GM10248 (cell line): ENCODE measurements around the gene RNF144A.

ENCODE experiments used
- CTCF ChIA-PET: fragments of 300-600 bp; sonication (Branson Sonifier 250); formaldehyde crosslinking; extraction: SDS; loops from one replicate; lab custom pipeline; 2021; ENCODE audit warnings: antibody characterized with exemption; lab: Yijun Ruan, JAX
- POLR2A ChIA-PET: fragments of 350-650 bp; sonication (Branson Sonifier 250); formaldehyde crosslinking; extraction: SDS; loops from one replicate; lab custom pipeline; 2020; ENCODE audit warnings: antibody characterized with exemption; lab: Yijun Ruan, JAX
- DNase-seq: peaks from one replicate; pipeline ENCODE4 v3.0.0; 2012; ENCODE audit errors: extremely low spot score
- TF ChIP-seq, protein P1 (sequence below): IDR thresholded peaks from 2 replicates; pipeline ENCODE4 v1.5.1; 2012; ENCODE audit warnings: mild to moderate bottlenecking, low read depth; ENCODE audit errors: extremely low read depth, missing control alignments, control extremely low read depth

The RNF144A gene

GRCh38 chr2:7027411-7027810 is 110.2 kb downstream of the RNF144A start:
- ChIA-PET CTCF (interaction anchor here (1.9 to 16.0 kb wide), 2 partner anchors 13 to 15 kb away, joined by 6 to 138 read pairs; no protein-coding TSS in a partner anchor), POLR2A (no interaction called here)
- TF ChIP-seq, protein P1, sequence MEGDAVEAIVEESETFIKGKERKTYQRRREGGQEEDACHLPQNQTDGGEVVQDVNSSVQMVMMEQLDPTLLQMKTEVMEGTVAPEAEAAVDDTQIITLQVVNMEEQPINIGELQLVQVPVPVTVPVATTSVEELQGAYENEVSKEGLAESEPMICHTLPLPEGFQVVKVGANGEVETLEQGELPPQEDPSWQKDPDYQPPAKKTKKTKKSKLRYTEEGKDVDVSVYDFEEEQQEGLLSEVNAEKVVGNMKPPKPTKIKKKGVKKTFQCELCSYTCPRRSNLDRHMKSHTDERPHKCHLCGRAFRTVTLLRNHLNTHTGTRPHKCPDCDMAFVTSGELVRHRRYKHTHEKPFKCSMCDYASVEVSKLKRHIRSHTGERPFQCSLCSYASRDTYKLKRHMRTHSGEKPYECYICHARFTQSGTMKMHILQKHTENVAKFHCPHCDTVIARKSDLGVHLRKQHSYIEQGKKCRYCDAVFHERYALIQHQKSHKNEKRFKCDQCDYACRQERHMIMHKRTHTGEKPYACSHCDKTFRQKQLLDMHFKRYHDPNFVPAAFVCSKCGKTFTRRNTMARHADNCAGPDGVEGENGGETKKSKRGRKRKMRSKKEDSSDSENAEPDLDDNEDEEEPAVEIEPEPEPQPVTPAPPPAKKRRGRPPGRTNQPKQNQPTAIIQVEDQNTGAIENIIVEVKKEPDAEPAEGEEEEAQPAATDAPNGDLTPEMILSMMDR: no peak
- no peak for DNase-seq

DNA sequence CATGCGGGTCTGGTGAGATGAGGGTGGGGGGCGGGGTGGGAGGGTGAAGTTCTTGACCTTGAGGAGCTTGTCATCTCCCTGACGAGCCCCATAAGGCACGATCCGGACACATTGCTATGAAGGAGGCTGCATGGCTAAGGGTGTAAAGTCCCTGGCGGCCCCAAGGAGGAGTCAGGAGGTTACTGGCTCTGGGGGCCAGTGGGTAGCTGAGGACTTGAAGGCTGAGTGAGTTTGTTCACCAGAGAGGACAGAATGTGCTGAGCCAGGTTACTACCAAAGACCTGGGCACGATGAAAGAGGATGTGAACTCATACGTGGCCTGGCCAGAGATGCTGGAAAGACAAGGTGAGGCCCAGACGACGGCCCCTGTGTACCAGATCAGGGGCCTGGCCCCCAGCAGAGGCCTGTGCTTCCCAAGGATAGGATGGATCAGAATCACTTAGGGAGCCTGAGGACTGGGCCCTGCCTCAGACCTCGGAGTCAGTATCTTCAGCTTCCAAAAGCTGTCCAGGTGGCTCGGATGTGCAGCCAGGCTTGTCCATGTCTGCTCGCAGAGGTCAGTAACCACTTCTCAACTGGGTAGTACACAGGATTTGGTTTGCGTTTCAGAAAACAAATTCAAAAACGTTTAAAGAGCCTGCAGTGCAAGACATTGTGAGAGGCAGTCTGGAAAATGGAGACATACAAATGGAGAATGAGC is 110.9 kb downstream of the RNF144A start:
- ChIA-PET POLR2A (no interaction called here), CTCF (interaction anchor here (0.8 to 16.0 kb wide), 3 partner anchors 9 to 15 kb away, joined by 3 to 138 read pairs (median 6); no protein-coding TSS in a partner anchor)
- TF ChIP-seq, protein P1: no peak
- DNase-seq: no peak

- no peak for DNase-seq
- TF ChIP-seq, protein P1: no peak
- POLR2A ChIA-PET: no interaction called here
- CTCF ChIA-PET: interaction anchor here (0.8 to 16.0 kb wide), 2 partner anchors 8 to 14 kb away, joined by 3 to 138 read pairs; no protein-coding TSS in a partner anchor
Observed at GRCh38 chr2:7028846-7029245, 111.6 kb downstream of the RNF144A start.

DNA sequence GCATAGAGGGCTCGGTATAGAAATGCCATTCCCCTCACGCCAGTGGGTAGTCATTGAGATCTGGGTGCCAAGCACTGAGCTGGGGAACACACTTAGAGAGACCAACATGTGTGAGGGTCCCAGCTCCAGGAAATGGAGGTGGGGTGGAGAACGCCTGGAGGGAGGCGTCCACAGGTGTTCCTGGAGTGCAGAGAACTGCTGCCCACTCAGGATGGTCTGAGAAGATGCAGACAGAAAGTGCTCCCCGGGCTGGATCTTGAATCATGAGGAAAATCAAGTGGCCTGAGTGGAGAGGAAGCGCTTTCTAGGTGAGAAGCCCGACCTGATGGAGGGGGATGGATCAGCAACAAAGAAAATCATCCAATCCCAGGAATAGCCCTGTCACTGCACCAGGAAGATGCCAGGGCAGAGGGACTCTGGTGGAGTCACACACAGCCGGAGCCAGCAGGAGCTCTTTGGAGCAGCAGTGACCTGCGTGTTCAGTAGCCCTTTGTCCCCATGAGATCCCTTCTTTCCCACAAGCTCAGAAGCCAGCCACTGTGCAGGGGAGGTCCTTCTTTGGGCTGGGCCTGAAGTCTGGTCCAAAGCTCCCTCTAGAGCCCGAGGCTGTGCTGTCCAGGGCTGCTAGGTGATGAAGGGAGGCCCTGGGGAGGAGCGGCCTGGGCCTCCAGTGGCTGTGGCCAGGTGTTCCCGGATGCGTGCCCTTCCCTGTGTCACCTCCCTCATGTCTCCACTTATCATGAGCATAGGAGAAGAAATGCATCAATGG is 112.3 kb downstream of the RNF144A start:
- CTCF ChIA-PET: interaction anchor here (1.1 to 16.0 kb wide), 2 partner anchors 13 to 113 kb away, joined by 3 to 138 read pairs; no protein-coding TSS in a partner anchor
- no peak for DNase-seq
- TF ChIP-seq, protein P1: no peak
- POLR2A ChIA-PET: no interaction called here

- CTCF ChIA-PET: interaction anchor here (1.5 to 16.0 kb wide), 2 partner anchors 12 to 133 kb away, joined by 4 to 138 read pairs; no protein-coding TSS in a partner anchor
- POLR2A ChIA-PET: no interaction called here
- TF ChIP-seq, protein P1: no peak
- no peak for DNase-seq
Observed at GRCh38 chr2:7030810-7031209, 113.6 kb downstream of the RNF144A start.

DNA sequence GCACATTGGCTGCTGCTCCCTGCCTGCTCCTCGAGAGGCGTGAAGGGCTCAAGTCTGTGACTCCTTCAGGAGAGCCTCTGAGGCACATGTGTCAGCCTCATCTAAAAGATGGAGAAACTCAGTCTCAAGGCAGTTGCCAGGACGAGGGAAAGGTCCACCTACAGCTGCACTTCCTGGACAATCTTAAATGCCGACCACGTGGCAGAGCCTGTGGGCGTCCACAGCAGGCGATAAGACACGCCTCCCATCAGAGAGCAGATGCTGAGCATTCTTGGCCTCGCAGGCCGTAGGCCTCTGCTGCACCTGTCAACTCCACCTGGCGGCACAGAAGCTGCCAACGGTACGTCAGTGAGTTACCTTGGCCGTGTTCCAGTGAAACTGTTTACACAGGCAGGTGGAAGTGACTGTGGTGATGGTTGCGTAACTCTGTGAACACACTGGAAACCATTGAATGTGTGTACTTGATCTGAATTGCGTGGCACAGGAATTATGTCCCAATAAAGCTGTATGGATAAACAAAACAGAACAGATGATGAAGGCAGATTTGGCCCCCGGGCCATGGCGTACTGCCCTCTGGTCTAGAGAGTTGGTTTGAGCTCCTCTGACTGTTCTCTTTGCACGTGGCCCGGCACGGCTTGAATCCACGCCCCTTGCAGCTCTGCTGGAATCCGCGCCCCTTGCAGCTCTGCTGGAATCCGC is 114.5 kb downstream of the RNF144A start:
- ChIA-PET CTCF (interaction anchor here (1.5 to 16.0 kb wide), 2 partner anchors 11 to 134 kb away, joined by 4 to 138 read pairs; no protein-coding TSS in a partner anchor), POLR2A (no interaction called here)
- DNase-seq: no peak
- TF ChIP-seq, protein P1: no peak
